Measurements from ENCODE around the gene EIF4G1. TPM values are rescaled to one million over a fixed set of nuclear protein-coding genes. Genes with fewer than 3 reads are reported as not detected.

EIF4G1 gene
- total RNA-seq, 1 donor from 2014 or later = 137 TPM

GRCh38 chr3:184306341-184306972, 7.9 kb upstream of the EIF4G1 start:
- Histone ChIP-seq H3K27ac (no peak overlapping the region), H3K36me3 (peaks cover 3% of the 10 kb centered on the region), H3F3A (ENCODE audit: low read depth) (peaks cover 10% of the 10 kb centered on the region), H2AFZ (replicated peaks) (no peak overlapping the region), H3K9me3 (ENCODE audit: low read depth) (no peaks in the 10 kb centered on the region), H3K4me1 (no peaks in the 10 kb centered on the region), H3K9ac (no peak overlapping the region), H3K79me2 (ENCODE audit: low read depth) (peaks cover 8% of the 10 kb centered on the region), H3K27me3 (no peaks in the 10 kb centered on the region), H3K4me3 (no peak overlapping the region), H3K4me2 (no peak overlapping the region), H4K20me1 (ENCODE audit: low read depth) (peaks cover 4% of the 10 kb centered on the region)
- Mint-ChIP-seq H3K27me3 (ENCODE audit: insufficient read depth, low read depth) (peaks cover 3% of the 10 kb centered on the region), H3K9me3 (no peaks in the 10 kb centered on the region), H3K27ac (no peak overlapping the region), H3K4me3 (no peak overlapping the region), H3K4me1 (peaks cover 4% of the 10 kb centered on the region), H3K36me3 (peaks cover 55% of the 10 kb centered on the region)
- TF ChIP-seq CTCF (IDR thresholded peaks at IDR 0.05) (no peak), EZH2 (IDR thresholded peaks at IDR 0.05) (no peak), EZH2phosphoT487 (IDR thresholded peaks at IDR 0.05) (no peak)
- DNase-seq (ENCODE audit: low spot score) = no peak

GRCh38 chr3:184307915-184308314, 6.5 kb upstream of the EIF4G1 start:
- Histone ChIP-seq H3K4me3 (no peak overlapping the region), H3K9me3 (ENCODE audit: low read depth) (no peaks in the 10 kb centered on the region), H4K20me1 (ENCODE audit: low read depth) (peaks cover 4% of the 10 kb centered on the region), H3K4me2 (no peak overlapping the region), H3F3A (ENCODE audit: low read depth) (peaks cover 17% of the 10 kb centered on the region), H3K9ac (no peak overlapping the region), H3K79me2 (ENCODE audit: low read depth) (no peaks in the 10 kb centered on the region), H3K27ac (no peak overlapping the region), H2AFZ (replicated peaks) (no peak overlapping the region), H3K4me1 (no peaks in the 10 kb centered on the region), H3K27me3 (no peaks in the 10 kb centered on the region), H3K36me3 (peaks cover 3% of the 10 kb centered on the region)
- Mint-ChIP-seq H3K27me3 (ENCODE audit: insufficient read depth, low read depth) (peaks cover 3% of the 10 kb centered on the region), H3K9me3 (no peaks in the 10 kb centered on the region), H3K36me3 (peaks cover 45% of the 10 kb centered on the region), H3K27ac (no peak overlapping the region), H3K4me3 (no peak overlapping the region), H3K4me1 (peaks cover 4% of the 10 kb centered on the region)
- TF ChIP-seq CTCF (IDR thresholded peaks at IDR 0.05) = no peak
- TF ChIP-seq EZH2 (IDR thresholded peaks at IDR 0.05) = no peak
- no peak for DNase-seq (ENCODE audit: low spot score)

- Mint-ChIP-seq H3K4me3 (no peak overlapping the region), H3K36me3 (peaks cover 45% of the 10 kb centered on the region), H3K9me3 (no peaks in the 10 kb centered on the region), H3K4me1 (peaks cover 4% of the 10 kb centered on the region), H3K27ac (no peak overlapping the region), H3K27me3 (ENCODE audit: insufficient read depth, low read depth) (peaks cover 3% of the 10 kb centered on the region)
- Histone ChIP-seq H4K20me1 (ENCODE audit: low read depth) (peaks cover 4% of the 10 kb centered on the region), H3K4me2 (no peak overlapping the region), H2AFZ (replicated peaks) (no peak overlapping the region), H3K79me2 (ENCODE audit: low read depth) (no peaks in the 10 kb centered on the region), H3K4me1 (no peaks in the 10 kb centered on the region), H3K9ac (no peak overlapping the region), H3F3A (ENCODE audit: low read depth) (peaks cover 18% of the 10 kb centered on the region), H3K4me3 (no peak overlapping the region), H3K36me3 (peaks cover 3% of the 10 kb centered on the region), H3K9me3 (ENCODE audit: low read depth) (no peaks in the 10 kb centered on the region), H3K27ac (no peak overlapping the region), H3K27me3 (no peaks in the 10 kb centered on the region)
- DNase-seq (ENCODE audit: low spot score) = no peak
- TF ChIP-seq EZH2phosphoT487 (IDR thresholded peaks at IDR 0.05) (no peak), CTCF (IDR thresholded peaks at IDR 0.05) (no peak), EZH2 (IDR thresholded peaks at IDR 0.05) (no peak)
These were observed 5.7 kb upstream of the EIF4G1 start for GRCh38 chr3:184308744-184309143.

All from neural progenitor cell (in vitro differentiated cells).